DOHH2 (cell line): ENCODE data around the gene FAM53B.

Source experiments
- H3F3A ChIP-seq: fragments of 200-600 bp; sonication (generic), shearing (Covaris generic); 2 replicates; pipeline ENCODE4 v1.6.0; 2016; ENCODE audit warnings: antibody characterized with exemption, mild to moderate bottlenecking; ENCODE audit not compliant: control insufficient read depth, insufficient read depth
- H3K27ac ChIP-seq: fragments of 200-600 bp; sonication (generic); 2 replicates; pipeline ENCODE4 v1.5.1; 2014; ENCODE audit warnings: low read depth, mild to moderate bottlenecking, low read length, moderate library complexity
- H3K27me3 ChIP-seq: fragments of 200-600 bp; sonication (generic); 2 replicates; pipeline ENCODE4 v1.6.1; 2014; ENCODE audit warnings: mild to moderate bottlenecking, low read length, mixed read lengths; ENCODE audit not compliant: control insufficient read depth
- H3K36me3 ChIP-seq: fragments of 200-600 bp; sonication (generic); 2 replicates; pipeline ENCODE4 v1.6.1; 2014; ENCODE audit warnings: mild to moderate bottlenecking, low read length, moderate library complexity, mixed read lengths; ENCODE audit not compliant: control insufficient read depth
- H3K4me1 ChIP-seq: fragments of 200-600 bp; sonication (generic); 2 replicates; pipeline ENCODE4 v1.6.1; 2014; ENCODE audit warnings: mild to moderate bottlenecking, low read length, mixed read lengths; ENCODE audit not compliant: control insufficient read depth
- H3K4me2 ChIP-seq: fragments of 200-600 bp; sonication (generic); 2 replicates; pipeline ENCODE4 v1.6.0; 2014; ENCODE audit warnings: mild to moderate bottlenecking, low read length, moderate library complexity
- H3K4me3 ChIP-seq: fragments of 200-600 bp; sonication (generic); 2 replicates; pipeline ENCODE4 v1.5.1; 2014; ENCODE audit warnings: mild to moderate bottlenecking, low read length, mixed read lengths
- H3K79me2 ChIP-seq: fragments of 200-600 bp; sonication (generic); 2 replicates; pipeline ENCODE4 v1.6.1; 2014; ENCODE audit warnings: mild to moderate bottlenecking, low read length, mixed read lengths; ENCODE audit not compliant: control insufficient read depth
- H3K9me2 ChIP-seq: fragments of 200-600 bp; sonication (generic); replicated peaks from 2 replicates; pipeline ENCODE4 v1.6.1; 2014; ENCODE audit warnings: mild to moderate bottlenecking, low read length, mixed read lengths; ENCODE audit not compliant: control insufficient read depth
- H3K9me3 ChIP-seq: fragments of 200-600 bp; sonication (generic); 2 replicates; pipeline ENCODE4 v1.6.1; 2014; ENCODE audit warnings: antibody characterized with exemption, low read length, mixed read lengths; ENCODE audit not compliant: control insufficient read depth, insufficient read depth
- H4K20me1 ChIP-seq: fragments of 200-600 bp; sonication (generic); 2 replicates; pipeline ENCODE4 v1.6.0; 2014; ENCODE audit warnings: low read depth, mild to moderate bottlenecking, antibody characterized with exemption, low read length, moderate library complexity; ENCODE audit not compliant: control insufficient read depth, insufficient read depth
- CTCF ChIP-seq: fragments of 200-600 bp; sonication (generic); IDR thresholded peaks from one replicate; pipeline ENCODE4 v1.5.1; 2014; ENCODE audit warnings: antibody characterized with exemption, mild to moderate bottlenecking, low read depth, low read length; ENCODE audit not compliant: poor library complexity, severe bottlenecking
- EZH2phosphoT487 ChIP-seq: fragments of 200-600 bp; sonication (generic); IDR thresholded peaks from 2 replicates; pipeline ENCODE4 v1.6.1; 2017; ENCODE audit warnings: borderline replicate concordance, mild to moderate bottlenecking, antibody characterized with exemption, low read length, moderate library complexity, mixed read lengths

Gene FAM53B

GRCh38 chr10:124756156-124756903 lies 12.2 kb upstream of the FAM53B start:
- Histone ChIP-seq H3F3A (no peaks in the 10 kb centered on the region), H3K9me3 (no peaks in the 10 kb centered on the region), H3K27me3 (no peaks in the 10 kb centered on the region), H3K79me2 (no peaks in the 10 kb centered on the region), H3K4me1 (no peaks in the 10 kb centered on the region), H3K36me3 (peaks cover 45% of the 10 kb centered on the region), H3K4me3 (no peak overlapping the region), H3K4me2 (no peak overlapping the region), H4K20me1 (no peaks in the 10 kb centered on the region), H3K9me2 (no peaks in the 10 kb centered on the region), H3K27ac (no peak overlapping the region)
- no peak for TF ChIP-seq CTCF
- TF ChIP-seq EZH2phosphoT487: no peak

GRCh38 chr10:124755581-124755980 lies 11.4 kb upstream of the FAM53B start:
- TF ChIP-seq CTCF (no peak), EZH2phosphoT487 (no peak)
- Histone ChIP-seq H3K79me2 (no peaks in the 10 kb centered on the region), H3F3A (no peaks in the 10 kb centered on the region), H3K36me3 (peaks cover 37% of the 10 kb centered on the region), H3K9me2 (no peaks in the 10 kb centered on the region), H4K20me1 (no peaks in the 10 kb centered on the region), H3K4me1 (no peaks in the 10 kb centered on the region), H3K4me2 (no peak overlapping the region), H3K27ac (no peak overlapping the region), H3K9me3 (no peaks in the 10 kb centered on the region), H3K27me3 (no peaks in the 10 kb centered on the region), H3K4me3 (no peak overlapping the region)

- Histone ChIP-seq H3F3A (no peaks in the 10 kb centered on the region), H3K36me3 (peaks cover 24% of the 10 kb centered on the region), H3K27me3 (no peaks in the 10 kb centered on the region), H3K9me2 (no peaks in the 10 kb centered on the region), H3K4me3 (no peak overlapping the region), H3K79me2 (no peaks in the 10 kb centered on the region), H4K20me1 (no peaks in the 10 kb centered on the region), H3K4me2 (no peak overlapping the region), H3K27ac (no peak overlapping the region), H3K9me3 (no peaks in the 10 kb centered on the region), H3K4me1 (no peaks in the 10 kb centered on the region)
- TF ChIP-seq EZH2phosphoT487 (no peak), CTCF (no peak)
Measured at GRCh38 chr10:124754227-124754626, 10.0 kb upstream of the FAM53B start.
